ENCODE measurements around the gene ASS1.

ASS1 gene

DNA sequence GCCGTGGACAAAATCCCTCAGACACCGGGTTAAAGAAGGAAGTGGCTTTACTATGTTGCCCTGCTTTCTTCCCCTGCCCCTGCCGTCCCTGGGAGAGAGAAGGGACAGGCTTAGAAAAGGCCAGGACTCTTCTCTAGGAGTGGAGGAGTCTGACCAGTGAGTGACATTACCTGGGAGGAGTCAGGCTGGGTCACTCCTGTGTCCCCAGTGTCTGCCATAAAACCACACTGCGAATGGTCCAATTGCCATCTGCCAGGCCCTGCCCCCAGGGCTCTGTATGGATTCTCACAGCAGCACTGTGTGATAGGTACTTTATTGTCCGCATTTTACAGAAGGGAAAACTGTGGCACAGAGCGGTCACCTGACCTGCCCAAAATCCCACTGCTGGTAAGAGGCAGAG lies 103.3 kb downstream of the ASS1 start:
- no peak for DNase-seq (ENCODE audit: low read depth)
- TF ChIP-seq, protein P1, sequence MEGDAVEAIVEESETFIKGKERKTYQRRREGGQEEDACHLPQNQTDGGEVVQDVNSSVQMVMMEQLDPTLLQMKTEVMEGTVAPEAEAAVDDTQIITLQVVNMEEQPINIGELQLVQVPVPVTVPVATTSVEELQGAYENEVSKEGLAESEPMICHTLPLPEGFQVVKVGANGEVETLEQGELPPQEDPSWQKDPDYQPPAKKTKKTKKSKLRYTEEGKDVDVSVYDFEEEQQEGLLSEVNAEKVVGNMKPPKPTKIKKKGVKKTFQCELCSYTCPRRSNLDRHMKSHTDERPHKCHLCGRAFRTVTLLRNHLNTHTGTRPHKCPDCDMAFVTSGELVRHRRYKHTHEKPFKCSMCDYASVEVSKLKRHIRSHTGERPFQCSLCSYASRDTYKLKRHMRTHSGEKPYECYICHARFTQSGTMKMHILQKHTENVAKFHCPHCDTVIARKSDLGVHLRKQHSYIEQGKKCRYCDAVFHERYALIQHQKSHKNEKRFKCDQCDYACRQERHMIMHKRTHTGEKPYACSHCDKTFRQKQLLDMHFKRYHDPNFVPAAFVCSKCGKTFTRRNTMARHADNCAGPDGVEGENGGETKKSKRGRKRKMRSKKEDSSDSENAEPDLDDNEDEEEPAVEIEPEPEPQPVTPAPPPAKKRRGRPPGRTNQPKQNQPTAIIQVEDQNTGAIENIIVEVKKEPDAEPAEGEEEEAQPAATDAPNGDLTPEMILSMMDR (conservative IDR thresholded peaks at IDR 0.05; ENCODE audit: control insufficient read depth, insufficient read depth, low read depth, low read length): no peak
- no peak overlapping the region for H3K4me3 ChIP-seq (ENCODE audit: control insufficient read depth, low read depth, low read length)

DNA sequence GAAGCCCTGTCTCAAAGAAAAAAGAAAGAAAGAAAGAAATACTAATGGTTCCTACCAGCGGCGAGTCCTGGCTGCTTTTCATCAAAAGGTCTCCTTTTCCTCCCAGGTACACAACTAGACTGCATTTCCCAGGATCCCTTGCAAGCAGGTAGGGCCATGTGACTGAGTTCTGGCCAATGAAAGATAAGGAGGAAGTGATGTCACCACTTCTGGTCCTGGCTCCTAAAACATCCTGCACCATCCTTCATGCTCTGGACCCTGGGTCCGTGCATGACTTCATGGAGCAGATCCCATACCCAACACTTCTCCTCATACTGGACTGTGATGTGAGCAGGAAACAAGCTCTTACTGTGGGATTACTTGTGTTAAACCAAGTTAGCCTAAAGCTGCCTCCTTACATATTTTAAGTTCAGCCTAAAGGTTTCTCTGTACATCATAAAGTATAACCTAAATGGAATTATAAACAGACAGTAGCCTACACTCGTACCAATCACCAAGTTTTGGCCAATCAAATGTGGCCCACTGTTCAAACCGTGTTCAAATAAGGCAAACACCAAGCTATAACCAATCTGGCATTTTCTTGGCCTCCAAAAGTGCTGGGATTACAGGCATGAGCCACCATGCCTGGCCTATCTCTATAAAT lies 104.5 kb downstream of the ASS1 start:
- no peak overlapping the region for H3K4me3 ChIP-seq (ENCODE audit: control insufficient read depth, low read depth, low read length)
- TF ChIP-seq, protein P1 (conservative IDR thresholded peaks at IDR 0.05; ENCODE audit: control insufficient read depth, insufficient read depth, low read depth, low read length): no peak
- DNase-seq (ENCODE audit: low read depth): no peak
